ENCODE measurements around the gene PTK6. TPM values are rescaled to one million over a fixed set of nuclear protein-coding genes. Genes with fewer than 3 reads are reported as not detected.

PTK6 gene
- polyA plus RNA-seq, 2 of the 4 experiments (the other 2 are of a cell fraction), result 1.2 to 2.0 TPM

- CTCF ChIA-PET, result interaction anchor here (1.3 kb wide), 1 partner anchor 320 kb away, joined by 3 read pairs; no protein-coding TSS in a partner anchor
- FAIRE-seq (no peak), DNase-seq (ENCODE audit: low read depth in 1 of 2, low spot score in 1 of 2) (no peak), ATAC-seq (no peak)
- H3K27ac ChIP-seq, result no peak overlapping the region
- H3K4me2 ChIP-seq, result no peak overlapping the region
- WGBS (ENCODE audit: missing lambda C conversion rate), result 83% methylated on average over 6 of the region's 6 CpGs
- TF ChIP-seq MAFK (IDR thresholded peaks at IDR 0.05; ENCODE audit: partially characterized antibody) (no peak), RNF2 (IDR thresholded peaks at IDR 0.05; ENCODE audit: borderline replicate concordance, low read depth) (no peak), TP53 (CRISPR knock-in tag; IDR thresholded peaks at IDR 0.05) (no peak), ATOH8 (CRISPR knock-in tag; IDR thresholded peaks at IDR 0.05; ENCODE audit: low read depth) (no peak), HMGXB4 (CRISPR knock-in tag; IDR thresholded peaks at IDR 0.05; ENCODE audit: borderline replicate concordance) (no peak), KDM5A (IDR thresholded peaks at IDR 0.05) (no peak), MAZ (IDR thresholded peaks at IDR 0.05; ENCODE audit: borderline replicate concordance, low read depth, low read length) (no peak), FOSL2 (IDR thresholded peaks at IDR 0.05) (no peak), FOSL2 (CRISPR knock-in tag; IDR thresholded peaks at IDR 0.05) (no peak), BCL3 (IDR thresholded peaks at IDR 0.05) (no peak), EHMT2 (IDR thresholded peaks at IDR 0.05; ENCODE audit: low read depth) (no peak), ZNF302 (CRISPR knock-in tag; IDR thresholded peaks at IDR 0.05) (no peak), HOXA7 (CRISPR knock-in tag; IDR thresholded peaks at IDR 0.05) (no peak), POLR2AphosphoS2 (conservative IDR thresholded peaks at IDR 0.05; ENCODE audit: low read length) (no peak), NR3C1 (IDR thresholded peaks at IDR 0.05) (no peak), TFCP2L1 (CRISPR knock-in tag; IDR thresholded peaks at IDR 0.05) (no peak), GATA3 (IDR thresholded peaks at IDR 0.05; ENCODE audit: borderline replicate concordance) (no peak), BHLHE40 (IDR thresholded peaks at IDR 0.05; ENCODE audit: low read depth, low read length) (no peak)
- POLR2A ChIA-PET, result interaction anchor here (0.6 kb wide), 1 partner anchor 407 kb away, joined by 5 read pairs; no protein-coding TSS in a partner anchor
- H3K4me1 ChIP-seq, result peaks cover 14% of the 10 kb centered on the region
- H3K9me3 ChIP-seq, result no peaks in the 10 kb centered on the region
- no peak overlapping the region for H3K4me3 ChIP-seq
Observed at GRCh38 chr20:63543733-63544132, 6.6 kb upstream of the PTK6 start.

GRCh38 chr20:63543131-63543530 is 6.0 kb upstream of the PTK6 start:
- Histone ChIP-seq H3K27ac (no peak overlapping the region), H3K4me2 (no peak overlapping the region), H3K9me3 (no peaks in the 10 kb centered on the region), H3K4me3 (no peak overlapping the region), H3K4me1 (peaks cover 19% of the 10 kb centered on the region)
- ChIA-PET POLR2A (interaction anchor here (0.6 kb wide), 1 partner anchor 407 kb away, joined by 5 read pairs; no protein-coding TSS in a partner anchor), CTCF (no interaction called here)
- FAIRE-seq, result no peak
- no peak for TF ChIP-seq HOXB13 (CRISPR knock-in tag; IDR thresholded peaks at IDR 0.05; ENCODE audit: low read depth)
- DNase-seq (ENCODE audit: low read depth in 1 of 2, low spot score in 1 of 2), result no peak
- no peak for ATAC-seq
- WGBS (ENCODE audit: missing lambda C conversion rate), result 85% methylated on average over 5 of the region's 10 CpGs

GRCh38 chr20:63542696-63543095 is 5.5 kb upstream of the PTK6 start:
- ChIA-PET POLR2A (interaction anchor here (1.0 kb wide), 1 partner anchor 438 kb away, joined by 4 read pairs; the partner anchor contains the start of gene PRPF6), CTCF (interaction anchor here (2.0 kb wide), 1 partner anchor 431 kb away, joined by 7 read pairs; no protein-coding TSS in a partner anchor)
- FAIRE-seq, result no peak
- no peak for ATAC-seq
- TF ChIP-seq REST (IDR thresholded peaks at IDR 0.05) (no peak), EHF (CRISPR knock-in tag; IDR thresholded peaks at IDR 0.05) (no peak), HOXB5 (CRISPR knock-in tag; IDR thresholded peaks at IDR 0.05) (no peak)
- no peak for DNase-seq (ENCODE audit: low read depth in 1 of 2, low spot score in 1 of 2)
- Histone ChIP-seq H3K9me3 (no peaks in the 10 kb centered on the region), H3K4me1 (peaks cover 19% of the 10 kb centered on the region), H3K27ac (no peak overlapping the region), H3K4me3 (no peak overlapping the region), H3K4me2 (no peak overlapping the region)
- WGBS (ENCODE audit: missing lambda C conversion rate), result 80% methylated on average over 8 of the region's 10 CpGs

All from A549 (cell line).